Measurements from ENCODE around the gene RYR3.

Gene RYR3

DNA sequence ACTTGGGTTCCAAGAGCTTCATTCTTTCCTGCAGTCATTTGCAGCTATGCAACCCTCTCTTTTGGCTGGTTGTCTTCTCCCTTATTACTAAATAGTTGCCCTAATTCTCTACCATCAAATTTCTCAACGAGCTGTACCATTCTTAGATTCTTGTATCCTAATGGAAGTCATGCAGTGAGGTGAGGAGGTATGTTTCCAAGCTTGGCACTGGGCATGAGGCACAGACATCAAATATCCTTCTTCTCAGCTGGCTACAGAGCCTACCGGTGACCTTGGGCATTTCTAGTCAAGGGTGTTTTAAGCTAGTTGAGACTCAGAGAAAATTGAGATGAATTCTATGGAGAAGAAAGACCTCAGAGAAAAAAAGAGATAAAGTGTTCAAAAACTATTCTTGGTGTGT lies 166.1 kb downstream of the RYR3 start:
- Histone ChIP-seq H3K27me3 (ENCODE audit: insufficient read depth, low read length) (no peaks in the 10 kb centered on the region), H3K4me1 (ENCODE audit: insufficient read depth, low read length) (no peaks in the 10 kb centered on the region), H3K9me3 (ENCODE audit: low read length) (no peaks in the 10 kb centered on the region), H3K36me3 (ENCODE audit: insufficient read depth, low read length) (no peaks in the 10 kb centered on the region), H3K4me3 (ENCODE audit: low read length) (no peak overlapping the region), H2AFZ (ENCODE audit: low read depth, low read length) (no peak overlapping the region)

DNA sequence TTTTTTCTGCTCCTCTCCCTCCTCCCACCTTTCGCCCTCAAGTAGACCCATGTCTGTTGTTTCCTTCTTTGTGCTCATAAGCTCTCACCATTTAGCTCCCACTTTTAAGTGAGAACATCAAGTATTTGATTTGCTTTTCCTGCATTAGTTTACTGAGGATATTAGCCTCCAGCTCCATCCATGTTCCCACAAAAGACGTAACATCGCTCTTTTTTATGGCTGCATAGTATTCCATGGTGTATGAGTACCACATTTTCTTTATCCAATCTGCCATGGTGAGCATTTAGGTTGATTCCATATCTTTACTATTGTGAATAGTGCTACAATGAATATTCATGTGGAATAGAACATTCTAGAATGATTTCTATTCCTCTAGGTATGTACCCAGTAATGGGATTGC lies 178.6 kb downstream of the RYR3 start:
- Histone ChIP-seq H2AFZ (ENCODE audit: low read depth, low read length) (no peak overlapping the region), H3K27me3 (ENCODE audit: insufficient read depth, low read length) (no peaks in the 10 kb centered on the region), H3K4me3 (ENCODE audit: low read length) (no peak overlapping the region), H3K9me3 (ENCODE audit: low read length) (no peaks in the 10 kb centered on the region), H3K4me1 (ENCODE audit: insufficient read depth, low read length) (no peaks in the 10 kb centered on the region), H3K36me3 (ENCODE audit: insufficient read depth, low read length) (no peaks in the 10 kb centered on the region)

DNA sequence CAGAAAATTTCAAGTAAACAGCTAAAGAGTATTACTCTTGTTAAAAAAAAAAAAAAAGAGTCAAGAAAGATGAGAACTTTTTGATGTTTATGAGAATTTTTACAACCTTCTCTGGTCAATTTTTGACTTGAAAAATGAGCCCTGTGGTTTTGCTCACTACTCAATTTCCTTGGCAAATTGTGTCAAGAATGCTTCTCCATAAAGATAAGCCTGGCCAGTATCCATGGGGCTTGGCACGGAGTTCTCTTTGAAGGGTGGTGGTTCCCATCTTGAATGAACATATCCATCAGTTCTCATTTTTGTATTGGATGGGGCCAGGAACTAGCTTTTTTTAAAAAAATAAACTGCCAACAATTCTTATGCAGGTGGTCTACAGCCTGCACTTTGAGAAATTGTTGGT lies 179.9 kb downstream of the RYR3 start:
- no peak overlapping the region for H2AFZ ChIP-seq (ENCODE audit: low read depth, low read length)
- H3K4me3 ChIP-seq (ENCODE audit: low read length), result no peak overlapping the region
- H3K9me3 ChIP-seq (ENCODE audit: low read length), result no peaks in the 10 kb centered on the region
- no peaks in the 10 kb centered on the region for H3K36me3 ChIP-seq (ENCODE audit: insufficient read depth, low read length)
- H3K27me3 ChIP-seq (ENCODE audit: insufficient read depth, low read length), result no peaks in the 10 kb centered on the region
- no peaks in the 10 kb centered on the region for H3K4me1 ChIP-seq (ENCODE audit: insufficient read depth, low read length)

DNA sequence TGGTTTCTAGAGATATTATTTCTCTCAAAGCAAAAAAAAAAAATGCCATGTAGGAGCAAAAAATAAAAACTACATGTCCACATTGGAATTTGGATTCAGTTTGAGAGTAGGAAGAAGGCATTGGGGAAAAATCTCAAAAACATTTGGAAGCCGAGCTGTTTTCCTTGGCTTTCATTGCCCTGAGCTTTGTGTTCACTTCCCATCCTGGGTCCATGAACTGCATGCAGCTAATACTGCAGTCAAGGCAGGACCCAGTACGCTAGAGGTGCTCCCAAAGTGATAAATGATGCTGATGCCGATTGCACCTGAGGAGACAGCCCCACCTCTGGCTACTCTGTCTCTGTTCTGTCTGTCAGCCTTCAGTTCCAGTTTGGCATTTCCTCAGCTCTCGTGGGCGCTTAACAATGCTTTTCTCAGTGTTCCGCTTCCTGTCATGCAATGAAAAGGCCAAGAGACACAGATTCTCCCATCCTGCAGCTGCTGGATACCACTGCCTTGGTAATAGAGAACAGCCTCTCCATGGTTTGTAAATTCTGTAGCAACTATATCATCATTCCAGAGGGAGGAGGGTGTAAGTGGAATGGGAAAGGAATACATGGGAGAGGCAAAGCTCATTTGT lies 181.8 kb downstream of the RYR3 start:
- Histone ChIP-seq H3K36me3 (ENCODE audit: insufficient read depth, low read length) (no peaks in the 10 kb centered on the region), H3K4me3 (ENCODE audit: low read length) (no peak overlapping the region)

DNA sequence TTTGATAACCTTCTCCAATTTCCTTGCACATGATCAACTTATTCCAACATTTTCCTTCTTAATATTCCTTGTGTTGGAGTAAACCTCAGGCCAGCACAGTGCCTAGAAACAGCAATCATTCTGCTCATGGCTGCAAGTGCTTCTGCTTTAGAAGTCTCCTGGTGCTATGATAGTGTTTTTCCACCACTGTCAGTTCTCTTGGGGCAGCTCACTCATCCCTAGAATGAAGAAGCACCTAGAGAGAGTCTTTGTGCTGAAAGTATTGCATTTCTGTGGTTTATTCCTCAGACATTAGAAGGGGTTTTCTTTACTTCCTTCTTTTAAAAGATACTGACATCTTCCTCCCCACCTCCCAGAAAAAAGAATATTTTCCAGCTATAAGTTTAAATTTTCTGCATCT lies 183.5 kb downstream of the RYR3 start:
- Histone ChIP-seq H3K4me3 (ENCODE audit: low read length) (no peak overlapping the region), H3K36me3 (ENCODE audit: insufficient read depth, low read length) (no peaks in the 10 kb centered on the region), H3K27me3 (ENCODE audit: insufficient read depth, low read length) (no peaks in the 10 kb centered on the region), H2AFZ (ENCODE audit: low read depth, low read length) (no peak overlapping the region), H3K9me3 (ENCODE audit: low read length) (no peaks in the 10 kb centered on the region), H3K4me1 (ENCODE audit: insufficient read depth, low read length) (no peaks in the 10 kb centered on the region)

More for the DNA sequence above, 181.8 kb downstream of the RYR3 start:
- Histone ChIP-seq H2AFZ (ENCODE audit: low read depth, low read length) (no peak overlapping the region), H3K9me3 (ENCODE audit: low read length) (no peaks in the 10 kb centered on the region), H3K4me1 (ENCODE audit: insufficient read depth, low read length) (no peaks in the 10 kb centered on the region), H3K27me3 (ENCODE audit: insufficient read depth, low read length) (no peaks in the 10 kb centered on the region)

DNA sequence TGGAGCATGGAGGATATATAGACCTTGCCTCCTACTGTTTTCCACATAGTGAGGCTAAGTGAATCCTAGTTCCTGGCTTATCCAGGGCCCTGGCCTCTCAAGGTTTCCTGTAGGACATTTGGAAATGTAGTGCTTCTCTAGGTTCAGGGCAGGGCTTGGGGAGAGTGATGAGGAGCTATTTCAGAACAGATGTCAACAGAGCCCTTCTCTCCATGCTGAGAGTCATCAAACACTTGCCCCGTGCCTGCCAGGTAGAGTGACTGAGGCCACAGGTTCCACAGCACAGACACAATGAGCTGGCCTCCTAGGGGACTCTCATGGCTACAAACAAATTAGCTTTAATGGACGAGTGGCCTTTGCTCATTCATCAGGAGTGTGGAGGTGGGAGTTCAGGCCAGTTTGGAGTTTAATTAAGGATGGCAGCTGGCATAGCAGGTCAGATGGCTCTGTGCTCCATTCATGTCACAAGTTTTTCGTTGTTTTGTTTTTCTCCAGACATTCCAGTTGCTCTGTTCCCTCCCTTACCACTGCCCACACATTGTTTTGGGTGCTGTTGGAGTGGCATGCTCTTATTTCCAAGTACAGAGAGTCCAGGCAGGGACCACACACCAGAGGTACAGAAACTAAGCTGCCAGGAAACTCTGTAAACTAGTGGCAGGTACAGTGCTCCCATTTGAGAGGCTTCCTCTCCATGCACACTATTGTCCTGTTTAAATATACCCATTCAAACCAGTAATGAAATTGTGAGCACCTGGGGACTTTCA lies 189.8 kb downstream of the RYR3 start:
- Histone ChIP-seq H3K9me3 (ENCODE audit: low read length) (no peaks in the 10 kb centered on the region), H3K4me1 (ENCODE audit: insufficient read depth, low read length) (no peaks in the 10 kb centered on the region), H3K4me3 (ENCODE audit: low read length) (no peak overlapping the region), H3K36me3 (ENCODE audit: insufficient read depth, low read length) (no peaks in the 10 kb centered on the region), H3K27me3 (ENCODE audit: insufficient read depth, low read length) (no peaks in the 10 kb centered on the region), H2AFZ (ENCODE audit: low read depth, low read length) (no peak overlapping the region)

DNA sequence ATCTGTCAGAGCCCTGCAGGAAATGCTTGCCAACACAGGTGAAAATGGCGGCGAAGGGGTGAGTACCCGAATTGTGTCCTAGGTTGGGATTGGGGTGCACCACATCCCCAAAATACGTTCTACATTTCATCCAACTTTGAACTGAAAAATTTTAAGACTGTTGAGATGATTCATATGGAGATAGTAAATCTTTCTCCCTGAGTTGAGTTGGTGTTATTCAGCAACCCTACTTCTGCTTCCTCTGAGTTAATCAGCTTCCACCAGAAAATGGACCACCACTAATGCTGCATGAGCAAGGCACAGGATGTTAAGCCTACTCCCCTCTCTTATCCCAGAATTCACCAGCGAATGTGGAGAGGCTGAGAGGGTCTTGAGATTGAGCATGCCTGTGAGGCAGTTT lies 192.9 kb downstream of the RYR3 start:
- Histone ChIP-seq H3K9me3 (ENCODE audit: low read length) (no peaks in the 10 kb centered on the region), H3K36me3 (ENCODE audit: insufficient read depth, low read length) (no peaks in the 10 kb centered on the region), H3K27me3 (ENCODE audit: insufficient read depth, low read length) (no peaks in the 10 kb centered on the region), H2AFZ (ENCODE audit: low read depth, low read length) (no peak overlapping the region), H3K4me3 (ENCODE audit: low read length) (no peak overlapping the region), H3K4me1 (ENCODE audit: insufficient read depth, low read length) (no peaks in the 10 kb centered on the region)

DNA sequence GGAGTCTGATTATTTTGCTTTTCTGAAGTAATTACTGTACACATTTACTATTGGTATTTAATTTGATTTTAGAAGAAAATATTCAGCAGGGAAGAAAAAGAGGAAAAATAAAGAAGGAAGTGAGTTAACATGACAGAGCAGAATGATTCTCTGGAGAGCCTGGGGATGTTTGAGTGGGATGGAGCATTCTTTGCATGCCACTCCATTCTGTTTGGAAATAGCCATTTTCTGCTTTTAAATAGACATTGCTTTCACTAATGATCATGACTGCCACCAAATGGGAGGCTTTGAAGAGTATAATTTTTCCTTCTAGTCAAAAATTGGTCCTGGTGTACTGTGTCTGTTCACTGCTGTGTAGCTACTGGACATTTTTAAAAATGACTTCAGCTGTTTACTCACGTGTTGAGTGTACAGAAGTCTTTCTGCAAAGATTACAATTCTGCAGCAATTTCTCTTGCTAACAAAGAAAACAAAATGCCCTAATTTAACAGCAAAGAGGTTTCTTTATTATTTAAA lies 196.1 kb downstream of the RYR3 start:
- no peak overlapping the region for H2AFZ ChIP-seq (ENCODE audit: low read depth, low read length)
- H3K4me1 ChIP-seq (ENCODE audit: insufficient read depth, low read length), result no peaks in the 10 kb centered on the region
- H3K36me3 ChIP-seq (ENCODE audit: insufficient read depth, low read length), result no peaks in the 10 kb centered on the region
- no peak overlapping the region for H3K4me3 ChIP-seq (ENCODE audit: low read length)
- no peaks in the 10 kb centered on the region for H3K27me3 ChIP-seq (ENCODE audit: insufficient read depth, low read length)
- H3K9me3 ChIP-seq (ENCODE audit: low read length), result no peaks in the 10 kb centered on the region

DNA sequence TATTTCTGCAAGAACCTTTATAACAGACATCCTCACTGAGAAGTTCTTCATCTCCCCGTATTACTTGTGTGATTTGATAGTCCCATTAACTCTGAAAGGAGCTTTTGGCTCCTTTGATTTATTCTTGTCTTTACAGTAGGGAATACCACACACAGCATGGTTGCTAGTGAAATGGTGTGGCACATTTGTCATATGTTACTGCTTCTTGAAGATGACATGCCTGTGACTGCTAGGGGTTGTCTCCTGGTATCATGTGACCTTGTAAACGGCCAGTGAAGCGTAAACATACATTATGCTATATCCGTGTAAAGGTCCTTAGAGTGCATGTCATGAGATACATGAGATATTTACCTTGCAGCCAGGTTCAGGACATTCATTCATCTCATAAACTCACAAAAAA lies 197.9 kb downstream of the RYR3 start:
- H3K36me3 ChIP-seq (ENCODE audit: insufficient read depth, low read length), result no peaks in the 10 kb centered on the region
- no peaks in the 10 kb centered on the region for H3K27me3 ChIP-seq (ENCODE audit: insufficient read depth, low read length)
- no peaks in the 10 kb centered on the region for H3K9me3 ChIP-seq (ENCODE audit: low read length)
- H3K4me3 ChIP-seq (ENCODE audit: low read length), result no peak overlapping the region
- no peaks in the 10 kb centered on the region for H3K4me1 ChIP-seq (ENCODE audit: insufficient read depth, low read length)
- H2AFZ ChIP-seq (ENCODE audit: low read depth, low read length), result no peak overlapping the region

DNA sequence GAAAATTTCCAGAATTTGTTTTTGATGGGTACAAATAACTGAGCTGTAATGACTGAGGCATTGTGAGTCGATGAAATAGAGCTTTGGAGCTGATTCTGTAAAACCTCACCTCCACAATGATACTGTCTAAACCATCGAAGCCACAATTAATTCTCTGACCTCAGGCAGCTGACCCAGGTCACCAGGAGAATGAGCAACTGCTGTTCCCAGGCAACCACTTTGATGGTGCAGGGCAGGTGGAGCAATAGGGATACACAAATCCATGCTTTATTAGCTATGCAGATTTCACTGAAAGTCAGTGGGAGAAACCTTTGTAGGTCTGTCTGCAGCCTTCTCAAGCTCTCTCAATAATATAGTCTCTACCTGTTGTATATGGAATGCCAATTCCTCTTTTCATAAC lies 204.4 kb downstream of the RYR3 start:
- H3K4me3 ChIP-seq (ENCODE audit: low read length), result no peak overlapping the region
- H3K4me1 ChIP-seq (ENCODE audit: insufficient read depth, low read length), result no peaks in the 10 kb centered on the region
- H3K27me3 ChIP-seq (ENCODE audit: insufficient read depth, low read length), result no peaks in the 10 kb centered on the region
- no peaks in the 10 kb centered on the region for H3K36me3 ChIP-seq (ENCODE audit: insufficient read depth, low read length)
- H3K9me3 ChIP-seq (ENCODE audit: low read length), result no peaks in the 10 kb centered on the region
- no peak overlapping the region for H2AFZ ChIP-seq (ENCODE audit: low read depth, low read length)

DNA sequence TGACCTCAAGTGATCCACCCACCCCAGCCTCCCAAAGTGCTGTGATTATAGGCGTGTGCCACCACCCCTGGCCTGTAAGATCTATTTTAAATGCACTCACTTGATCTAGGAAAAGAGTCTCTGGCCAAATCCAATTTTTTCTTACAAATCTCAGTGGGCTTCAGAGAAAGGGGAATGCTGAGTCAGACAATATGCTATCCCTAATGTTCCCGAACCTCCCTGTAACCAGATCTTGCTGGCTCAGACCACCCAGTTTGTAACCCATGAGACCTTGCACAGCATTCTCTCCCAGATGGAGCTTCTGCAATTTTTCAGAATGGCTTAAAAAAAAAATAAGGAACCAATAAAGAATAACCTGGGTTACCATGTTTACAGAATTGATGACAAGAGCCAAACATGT lies 205.8 kb downstream of the RYR3 start:
- Histone ChIP-seq H2AFZ (ENCODE audit: low read depth, low read length) (no peak overlapping the region), H3K36me3 (ENCODE audit: insufficient read depth, low read length) (no peaks in the 10 kb centered on the region), H3K4me3 (ENCODE audit: low read length) (no peak overlapping the region)

DNA sequence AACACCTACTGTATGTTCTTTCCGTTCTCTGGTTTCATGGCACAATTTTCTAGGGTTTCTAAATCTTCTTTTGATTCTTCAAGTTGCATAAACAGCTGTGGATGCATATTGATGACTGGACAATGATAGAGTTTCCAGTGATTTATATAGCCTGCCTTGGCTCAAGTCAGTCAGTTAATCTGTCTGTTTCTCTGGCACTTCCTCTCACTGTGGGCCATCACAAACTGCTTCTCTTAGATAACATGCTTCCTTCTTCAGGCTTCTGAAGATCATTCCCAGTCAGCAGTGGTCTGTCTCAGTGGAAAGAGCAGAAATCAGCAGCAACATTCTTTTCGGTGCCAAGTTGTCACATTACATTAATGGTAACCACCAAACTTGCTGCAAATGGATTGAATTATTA lies 207.2 kb downstream of the RYR3 start:
- H3K27me3 ChIP-seq (ENCODE audit: insufficient read depth, low read length), result no peaks in the 10 kb centered on the region
- H3K4me1 ChIP-seq (ENCODE audit: insufficient read depth, low read length), result no peaks in the 10 kb centered on the region
- no peaks in the 10 kb centered on the region for H3K9me3 ChIP-seq (ENCODE audit: low read length)
- H3K36me3 ChIP-seq (ENCODE audit: insufficient read depth, low read length), result no peaks in the 10 kb centered on the region
- H2AFZ ChIP-seq (ENCODE audit: low read depth, low read length), result no peak overlapping the region
- no peak overlapping the region for H3K4me3 ChIP-seq (ENCODE audit: low read length)

More for the DNA sequence above, 205.8 kb downstream of the RYR3 start:
- Histone ChIP-seq H3K4me1 (ENCODE audit: insufficient read depth, low read length) (no peaks in the 10 kb centered on the region), H3K9me3 (ENCODE audit: low read length) (no peaks in the 10 kb centered on the region), H3K27me3 (ENCODE audit: insufficient read depth, low read length) (no peaks in the 10 kb centered on the region)

DNA sequence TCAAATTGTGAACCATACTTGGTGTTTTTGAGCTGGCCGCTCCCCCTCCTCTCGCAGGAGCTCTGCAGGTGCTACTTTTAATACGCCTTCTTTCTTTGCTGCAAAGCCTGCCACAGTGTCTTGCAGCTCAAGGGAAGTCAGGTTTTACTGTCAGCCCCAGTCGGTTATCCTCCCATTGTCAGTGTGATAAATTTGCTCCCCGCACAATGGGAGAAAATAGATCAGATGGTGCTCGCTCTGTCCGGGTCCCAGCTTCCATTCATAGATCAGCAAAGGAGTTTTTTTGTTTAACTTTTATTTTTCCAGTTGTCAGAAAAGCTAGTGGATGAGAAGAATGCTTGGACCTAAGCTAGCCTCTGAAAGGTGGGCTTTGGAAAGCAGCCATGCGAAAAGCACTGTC lies 207.7 kb downstream of the RYR3 start:
- H3K4me3 ChIP-seq (ENCODE audit: low read length), result no peak overlapping the region
- no peak overlapping the region for H2AFZ ChIP-seq (ENCODE audit: low read depth, low read length)
- H3K4me1 ChIP-seq (ENCODE audit: insufficient read depth, low read length), result no peaks in the 10 kb centered on the region
- no peaks in the 10 kb centered on the region for H3K27me3 ChIP-seq (ENCODE audit: insufficient read depth, low read length)
- no peaks in the 10 kb centered on the region for H3K9me3 ChIP-seq (ENCODE audit: low read length)
- no peaks in the 10 kb centered on the region for H3K36me3 ChIP-seq (ENCODE audit: insufficient read depth, low read length)

Measured in neuron (in vitro differentiated cells).